ENCODE data around the gene CPE. TPM values are rescaled to one million over a fixed set of nuclear protein-coding genes. Genes with fewer than 3 reads are reported as not detected.

CPE gene
- total RNA-seq, 6 experiments from 2014 or later: 0.09 TPM; not detected in 5

DNA sequence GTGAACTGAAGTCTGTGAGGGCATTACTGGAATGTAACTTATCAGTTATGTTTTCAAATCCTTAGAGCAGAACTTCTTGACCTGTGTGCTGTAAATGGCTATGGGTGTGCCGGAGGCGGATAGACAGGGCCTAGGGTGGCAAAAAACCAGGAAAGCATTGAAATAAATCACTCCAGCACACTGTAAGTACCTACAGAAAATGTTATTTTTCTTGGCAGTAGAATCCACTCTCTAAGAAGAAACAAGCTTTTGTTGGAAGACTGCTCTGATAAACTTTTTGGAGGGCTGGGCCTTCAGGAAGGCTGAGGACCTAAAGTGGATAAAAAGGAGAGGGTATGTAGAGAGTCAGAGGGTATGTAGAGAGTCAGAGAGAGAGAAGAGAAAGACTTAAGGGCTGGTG is 14.9 kb downstream of the CPE start:
- H3K27me3 Mint-ChIP-seq (ENCODE audit: insufficient read depth): no peaks in the 10 kb centered on the region
- H3K27ac Mint-ChIP-seq: no peak overlapping the region
- TF ChIP-seq CTCF (IDR thresholded peaks at IDR 0.05): no peak
- H3K36me3 Mint-ChIP-seq (ENCODE audit: low read depth): no peaks in the 10 kb centered on the region
- H3K4me3 Mint-ChIP-seq: no peak overlapping the region
- no peaks in the 10 kb centered on the region for H3K4me1 Mint-ChIP-seq (ENCODE audit: low read depth)
- no peaks in the 10 kb centered on the region for H3K9me3 Mint-ChIP-seq
- DNase-seq: no peak

GRCh38 chr4:165394275-165394674 is 15.5 kb downstream of the CPE start:
- no peak overlapping the region for H3K27ac Mint-ChIP-seq

GRCh38 chr4:165398570-165398969 is 19.8 kb downstream of the CPE start:
- no peaks in the 10 kb centered on the region for H3K4me1 Mint-ChIP-seq (ENCODE audit: low read depth)
- H3K27ac Mint-ChIP-seq: no peak overlapping the region
- no peak for TF ChIP-seq CTCF (IDR thresholded peaks at IDR 0.05)
- no peak overlapping the region for H3K4me3 Mint-ChIP-seq
- no peaks in the 10 kb centered on the region for H3K36me3 Mint-ChIP-seq (ENCODE audit: low read depth)
- no peak for DNase-seq
- no peaks in the 10 kb centered on the region for H3K9me3 Mint-ChIP-seq
- H3K27me3 Mint-ChIP-seq (ENCODE audit: insufficient read depth): peaks cover 3% of the 10 kb centered on the region; the same call in 1 of the 2 replicates

More at GRCh38 chr4:165394275-165394674, 15.5 kb downstream of the CPE start:
- no peak overlapping the region for H3K4me3 Mint-ChIP-seq
- 0 out of 2 replicates have a peak, but pooled peaks cover 1% of the 10 kb centered on the region for H3K27me3 Mint-ChIP-seq (ENCODE audit: insufficient read depth)
- TF ChIP-seq CTCF (IDR thresholded peaks at IDR 0.05): no peak
- no peak for DNase-seq
- no peaks in the 10 kb centered on the region for H3K4me1 Mint-ChIP-seq (ENCODE audit: low read depth)
- no peaks in the 10 kb centered on the region for H3K9me3 Mint-ChIP-seq
- H3K36me3 Mint-ChIP-seq (ENCODE audit: low read depth): no peaks in the 10 kb centered on the region

DNA sequence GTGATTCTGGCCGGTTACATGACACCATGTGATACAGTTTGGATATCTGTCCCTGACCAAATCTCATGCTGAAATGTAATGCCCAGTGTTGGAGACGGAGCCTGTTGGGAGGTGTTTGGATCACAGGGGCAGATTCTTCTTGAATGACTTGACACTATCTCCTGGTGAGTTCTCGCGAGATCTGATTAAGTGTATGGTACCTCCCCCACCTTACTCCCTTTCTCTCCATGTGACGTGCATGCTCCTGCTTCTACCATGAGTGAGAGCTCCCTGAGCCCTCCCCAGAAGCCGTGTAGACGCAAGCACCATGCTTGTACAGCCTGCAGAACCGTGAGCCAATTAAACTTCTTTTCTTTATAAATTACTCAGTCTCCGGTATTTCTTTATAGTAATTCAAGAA is 23.6 kb downstream of the CPE start:
- H3K36me3 Mint-ChIP-seq (ENCODE audit: low read depth): no peaks in the 10 kb centered on the region
- H3K27me3 Mint-ChIP-seq (ENCODE audit: insufficient read depth): peaks cover 6% of the 10 kb centered on the region
- TF ChIP-seq CTCF (IDR thresholded peaks at IDR 0.05): no peak
- no peak for DNase-seq
- H3K4me3 Mint-ChIP-seq: no peak overlapping the region
- no peak overlapping the region for H3K27ac Mint-ChIP-seq
- no peaks in the 10 kb centered on the region for H3K4me1 Mint-ChIP-seq (ENCODE audit: low read depth)
- no peaks in the 10 kb centered on the region for H3K9me3 Mint-ChIP-seq

DNA sequence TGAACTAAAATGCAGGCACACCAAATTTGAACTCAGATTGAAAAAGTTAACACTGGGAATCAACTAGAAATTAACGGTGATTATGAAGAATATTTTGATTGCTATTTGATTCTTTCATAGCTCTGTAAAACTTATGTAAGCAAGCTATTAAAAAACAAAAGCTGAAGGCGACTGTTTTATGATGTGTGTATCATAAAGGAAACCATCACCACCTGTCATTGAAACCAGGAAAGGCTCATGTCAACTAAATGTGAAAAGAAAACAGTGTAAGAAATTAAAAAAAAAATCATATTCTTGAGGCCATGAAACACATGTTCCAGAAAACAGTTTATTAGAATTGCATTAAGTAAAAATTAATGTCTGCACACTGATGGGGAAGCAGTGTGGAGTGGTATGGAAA is 24.2 kb downstream of the CPE start:
- no peaks in the 10 kb centered on the region for H3K4me1 Mint-ChIP-seq (ENCODE audit: low read depth)
- H3K9me3 Mint-ChIP-seq: no peaks in the 10 kb centered on the region
- no peak for TF ChIP-seq CTCF (IDR thresholded peaks at IDR 0.05)
- H3K27me3 Mint-ChIP-seq (ENCODE audit: insufficient read depth): peaks cover 6% of the 10 kb centered on the region
- no peak for DNase-seq
- no peak overlapping the region for H3K27ac Mint-ChIP-seq
- no peaks in the 10 kb centered on the region for H3K36me3 Mint-ChIP-seq (ENCODE audit: low read depth)
- H3K4me3 Mint-ChIP-seq: no peak overlapping the region

DNA sequence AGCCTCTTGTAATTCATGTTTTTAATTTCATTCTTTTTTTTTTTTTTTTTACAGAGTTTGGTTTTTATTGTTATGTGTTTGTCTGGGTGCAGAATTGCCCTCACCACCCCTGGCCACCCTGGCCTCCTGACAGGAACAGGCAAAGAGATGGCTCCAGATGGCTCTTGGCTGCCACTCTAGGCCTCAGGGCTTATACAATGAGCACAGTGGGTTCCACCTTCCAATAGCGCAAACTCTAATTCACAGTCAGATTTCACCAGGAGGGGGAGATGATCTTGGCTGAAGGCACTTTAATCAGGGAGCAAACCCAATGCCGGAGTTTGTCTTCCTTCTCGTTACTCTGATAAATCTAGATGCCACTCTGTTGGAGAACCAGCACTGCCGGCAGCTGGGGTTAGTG is 24.8 kb downstream of the CPE start:
- Mint-ChIP-seq H3K4me3 (no peak overlapping the region), H3K27ac (no peak overlapping the region), H3K4me1 (ENCODE audit: low read depth) (no peaks in the 10 kb centered on the region), H3K9me3 (no peaks in the 10 kb centered on the region), H3K36me3 (ENCODE audit: low read depth) (no peaks in the 10 kb centered on the region), H3K27me3 (ENCODE audit: insufficient read depth) (peaks cover 6% of the 10 kb centered on the region)
- no peak for DNase-seq
- TF ChIP-seq CTCF (IDR thresholded peaks at IDR 0.05): no peak

All from HFFc6 (cell line).